Pulmonary artery endothelial cell (primary cell): ENCODE results near the gene WDFY4. TPM values are rescaled to one million over a fixed set of nuclear protein-coding genes. Genes with fewer than 3 reads are reported as not detected.

Experiments used
- DNase-seq: peaks from one replicate; pipeline ENCODE4 v3.0.0-alpha.2; 2011; ENCODE audit warnings: low read depth, low spot score
- total RNA-seq: library from RNA; depleted of rRNA; stranded (reverse); fragments of >200 nt; gene quantifications from 2 replicates; pipeline ENCODE4 v1.2.3, GENCODE V29; 2014

WDFY4 gene
- total RNA-seq, 1 donor from 2014 or later: 19.1 TPM

DNA sequence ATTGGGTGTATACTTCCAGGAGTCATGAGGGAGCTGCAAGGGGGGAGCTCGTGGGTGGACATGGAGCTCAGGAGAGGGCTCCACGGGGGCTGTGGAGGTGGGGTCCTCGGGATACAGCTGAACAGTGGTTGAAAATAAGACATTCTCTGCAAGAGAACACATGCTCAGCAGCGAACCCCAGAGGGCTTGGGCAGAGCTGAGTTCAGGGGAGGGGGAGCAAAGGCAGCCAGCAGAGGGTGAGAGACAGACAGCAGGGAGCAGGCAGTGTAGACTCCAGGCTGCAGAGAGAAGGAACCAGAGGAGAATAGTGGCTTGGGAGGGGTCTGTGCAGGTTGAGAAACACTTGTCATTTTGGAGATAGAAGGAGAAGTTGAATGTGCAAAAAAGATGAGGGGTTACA, 327.9 kb downstream of the WDFY4 start:
- no peak for DNase-seq

DNA sequence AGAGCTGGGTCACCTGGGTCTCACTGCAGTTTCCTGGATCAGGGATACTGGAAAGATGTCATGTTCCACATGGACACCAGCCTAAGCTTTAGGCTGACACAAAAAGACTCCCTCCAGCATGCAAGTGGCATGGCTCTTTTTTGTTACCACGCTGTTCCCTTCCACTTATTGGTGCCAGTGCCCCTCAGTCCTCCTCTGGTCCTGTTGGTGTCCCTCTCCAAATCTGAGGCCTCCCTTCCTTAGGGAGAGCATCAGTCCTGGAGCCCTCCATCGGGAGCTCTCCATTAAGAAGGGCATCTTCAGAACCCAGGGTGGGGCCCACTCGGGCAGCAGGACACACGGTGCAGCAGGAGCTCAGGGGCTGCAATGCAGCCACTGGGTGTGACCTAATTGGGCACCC, 331.0 kb downstream of the WDFY4 start:
- DNase-seq: no peak

DNA sequence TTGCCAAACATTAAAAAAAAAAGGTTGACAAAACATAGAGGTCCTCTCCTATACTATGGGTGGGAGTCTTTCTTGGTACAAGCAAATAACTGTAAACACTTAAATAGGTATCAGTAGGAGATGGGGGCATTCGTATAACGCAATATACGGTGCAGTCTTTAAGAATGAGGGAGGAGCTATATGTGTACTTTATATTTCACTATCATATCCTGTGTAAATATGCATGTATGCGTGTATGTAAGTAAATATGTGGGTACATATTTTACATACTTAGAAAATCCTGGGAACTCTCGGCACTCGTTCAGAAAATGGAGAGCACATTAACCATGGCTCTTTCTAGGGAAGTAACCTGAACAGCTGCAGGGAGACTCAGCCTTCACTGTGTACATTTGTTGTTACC, 337.0 kb downstream of the WDFY4 start:
- DNase-seq: no peak

DNA sequence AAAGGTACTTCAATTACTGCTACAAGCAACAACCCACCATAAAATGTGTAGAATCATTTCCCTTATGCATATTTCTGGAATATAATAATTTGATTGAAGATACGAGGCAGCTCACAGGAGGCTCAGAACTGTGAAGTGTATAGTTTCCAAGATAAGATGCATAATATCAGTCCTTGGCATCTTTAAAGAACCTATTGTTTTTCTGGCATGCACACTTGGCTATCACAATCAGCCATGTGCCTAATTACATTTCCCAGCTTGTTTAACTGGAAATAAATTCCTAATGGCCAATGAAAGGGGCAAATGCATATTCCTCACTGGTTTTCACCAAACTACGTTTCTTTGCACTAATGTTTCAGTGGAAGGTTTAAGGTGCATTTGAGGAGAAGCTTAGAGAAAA, 338.4 kb downstream of the WDFY4 start:
- no peak for DNase-seq

DNA sequence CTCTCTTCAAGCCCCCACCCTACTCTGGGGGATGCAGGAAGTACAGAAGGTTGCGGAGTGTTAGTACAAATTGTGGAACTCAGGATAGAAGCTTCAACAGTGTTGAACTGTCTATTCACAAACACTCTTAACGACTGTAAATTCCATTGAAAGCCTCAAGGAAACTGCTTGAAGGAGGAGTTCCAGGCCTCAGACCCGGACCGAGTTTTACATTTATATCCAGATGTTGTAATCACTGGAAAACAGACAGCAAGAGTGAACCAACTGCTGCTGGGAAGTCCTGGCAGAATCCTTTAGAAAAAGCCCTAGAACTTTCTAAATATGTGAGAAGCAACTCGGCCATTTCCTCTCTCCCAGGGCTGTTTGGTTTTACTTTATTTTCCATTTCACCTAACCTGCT, 339.1 kb downstream of the WDFY4 start:
- no peak for DNase-seq

GRCh38 chr10:49024484-49024883, 339.8 kb downstream of the WDFY4 start:
- no peak for DNase-seq

DNA sequence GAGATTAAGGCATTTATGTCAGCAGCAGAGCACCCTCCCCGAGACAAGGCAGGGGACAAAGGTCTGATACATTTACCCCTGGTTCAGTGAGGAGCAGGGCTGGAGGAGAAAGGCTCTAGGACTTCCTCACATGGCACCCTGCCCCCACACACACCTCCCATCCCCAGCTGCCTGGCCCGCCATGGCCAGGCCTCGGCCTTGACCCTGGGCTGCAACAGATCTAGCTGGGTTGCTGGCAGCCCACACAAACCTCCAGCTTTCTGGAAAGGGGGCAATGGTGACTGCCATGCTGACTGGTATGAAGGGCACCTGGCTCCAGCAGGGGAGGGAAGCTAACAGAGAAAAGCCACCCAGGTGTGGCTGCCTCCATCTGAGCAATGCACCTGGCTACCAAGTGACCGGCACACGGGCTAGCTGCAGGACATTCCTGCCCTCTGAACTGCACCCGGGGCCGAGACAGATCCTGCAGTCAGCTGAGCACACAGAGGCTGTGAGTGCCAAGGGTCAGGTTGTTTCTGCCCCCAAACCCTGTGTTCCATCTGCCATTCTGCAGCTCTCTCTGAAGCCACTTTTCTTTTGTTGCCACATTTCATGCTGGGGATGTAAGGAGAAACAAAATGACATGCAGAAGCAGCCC, 340.8 kb downstream of the WDFY4 start:
- no peak for DNase-seq

- DNase-seq: no peak
These were observed 344.0 kb downstream of the WDFY4 start for GRCh38 chr10:49028639-49029038.

- no peak for DNase-seq
These were observed 345.0 kb downstream of the WDFY4 start for GRCh38 chr10:49029666-49030065.

Other genes with a start within 250 kb of the WDFY4 start
- 86.3 and 86.9 TPM in 2 replicates for gene ARHGAP22, start 79.8 kb upstream of the WDFY4 start, total RNA-seq